Epithelial cell of esophagus (primary cell): ENCODE measurements around the gene GPC3.
A peak's percentile ranks its signal among the peaks of the same experiment; 100 is the strongest.

Source experiments
- DNase-seq: peaks from one replicate; pipeline ENCODE4 v3.0.0; 2010; ENCODE audit warnings: low read depth
- H3K4me3 ChIP-seq: 2 replicates; pipeline ENCODE4 v1.5.1; 2011; ENCODE audit warnings: mild to moderate bottlenecking, low read length, control low read depth
- TF ChIP-seq, protein P1 (sequence below): IDR thresholded peaks from 2 replicates; pipeline ENCODE4 v1.5.1; 2011; ENCODE audit warnings: low read depth, mild to moderate bottlenecking, low read length, control low read depth, inconsistent platforms; ENCODE audit not compliant: insufficient read depth; ENCODE audit errors: missing control alignments

The GPC3 gene

DNA sequence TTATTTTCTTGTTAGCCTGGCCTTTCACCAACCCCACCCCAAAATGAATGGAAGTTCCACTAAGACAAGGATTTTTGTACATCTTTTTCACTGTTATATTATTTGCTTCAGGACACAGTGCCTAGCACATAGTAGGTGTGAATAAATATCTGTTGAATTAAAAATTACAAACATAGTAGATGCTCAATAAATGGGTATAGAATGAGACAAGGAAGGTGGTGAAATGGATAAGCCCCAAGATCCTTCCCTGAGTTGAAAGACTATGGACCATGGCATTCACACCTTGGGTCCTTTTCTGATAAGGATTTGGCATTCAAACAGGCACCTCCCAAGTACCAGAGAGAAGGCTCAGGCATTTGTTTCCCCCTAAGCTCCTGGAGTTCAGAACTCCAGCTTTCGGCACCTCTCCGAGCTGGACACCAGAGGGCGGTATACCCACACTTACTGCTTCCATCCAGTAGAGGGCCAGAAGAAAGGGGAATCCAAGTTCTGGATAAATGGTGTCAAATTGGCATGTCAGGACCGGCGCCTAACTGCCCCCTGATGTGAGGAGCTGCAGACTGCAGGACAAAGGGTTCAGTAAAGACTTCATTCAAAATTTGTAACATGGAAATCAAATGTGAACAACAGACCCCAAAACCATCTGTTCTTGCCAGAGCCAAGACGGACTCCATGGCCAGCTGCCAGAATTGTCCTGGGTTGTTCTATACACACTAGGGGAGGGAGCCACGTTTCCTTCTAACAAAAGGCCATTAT lies 193.0 kb downstream of the GPC3 start:
- DNase-seq, result peak; percentile 68
- no peak overlapping the region for H3K4me3 ChIP-seq
- TF ChIP-seq, protein P1, sequence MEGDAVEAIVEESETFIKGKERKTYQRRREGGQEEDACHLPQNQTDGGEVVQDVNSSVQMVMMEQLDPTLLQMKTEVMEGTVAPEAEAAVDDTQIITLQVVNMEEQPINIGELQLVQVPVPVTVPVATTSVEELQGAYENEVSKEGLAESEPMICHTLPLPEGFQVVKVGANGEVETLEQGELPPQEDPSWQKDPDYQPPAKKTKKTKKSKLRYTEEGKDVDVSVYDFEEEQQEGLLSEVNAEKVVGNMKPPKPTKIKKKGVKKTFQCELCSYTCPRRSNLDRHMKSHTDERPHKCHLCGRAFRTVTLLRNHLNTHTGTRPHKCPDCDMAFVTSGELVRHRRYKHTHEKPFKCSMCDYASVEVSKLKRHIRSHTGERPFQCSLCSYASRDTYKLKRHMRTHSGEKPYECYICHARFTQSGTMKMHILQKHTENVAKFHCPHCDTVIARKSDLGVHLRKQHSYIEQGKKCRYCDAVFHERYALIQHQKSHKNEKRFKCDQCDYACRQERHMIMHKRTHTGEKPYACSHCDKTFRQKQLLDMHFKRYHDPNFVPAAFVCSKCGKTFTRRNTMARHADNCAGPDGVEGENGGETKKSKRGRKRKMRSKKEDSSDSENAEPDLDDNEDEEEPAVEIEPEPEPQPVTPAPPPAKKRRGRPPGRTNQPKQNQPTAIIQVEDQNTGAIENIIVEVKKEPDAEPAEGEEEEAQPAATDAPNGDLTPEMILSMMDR, result peak; percentile 97

DNA sequence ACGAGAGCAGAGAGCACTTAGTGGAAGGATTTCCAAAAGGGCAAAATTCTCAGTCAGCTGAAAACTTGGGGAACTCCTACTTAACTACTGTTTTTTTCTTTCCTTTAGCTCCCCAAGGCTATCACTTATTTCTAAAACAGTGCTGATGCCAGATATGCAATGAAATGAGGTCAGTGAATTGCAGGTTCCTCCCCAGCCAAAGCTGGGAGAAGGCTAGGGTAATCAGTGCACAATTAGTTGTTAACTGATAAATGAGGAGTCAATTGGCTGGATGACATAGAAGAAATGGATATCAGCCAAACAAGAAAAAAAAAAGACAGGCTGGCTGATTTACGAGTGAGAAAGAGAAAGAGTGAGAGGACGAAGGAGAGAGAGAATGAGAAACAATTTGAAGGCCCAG lies 195.6 kb downstream of the GPC3 start:
- TF ChIP-seq, protein P1, result no peak
- H3K4me3 ChIP-seq, result no peak overlapping the region
- DNase-seq, result no peak

- TF ChIP-seq, protein P1, result no peak
- peak; percentile 51 for DNase-seq
- H3K4me3 ChIP-seq, result no peak overlapping the region
Measured at GRCh38 chrX:133786382-133786781, 199.0 kb downstream of the GPC3 start.

GRCh38 chrX:133783274-133783673 lies 202.1 kb downstream of the GPC3 start:
- no peak for DNase-seq
- TF ChIP-seq, protein P1, result no peak
- no peak overlapping the region for H3K4me3 ChIP-seq

DNA sequence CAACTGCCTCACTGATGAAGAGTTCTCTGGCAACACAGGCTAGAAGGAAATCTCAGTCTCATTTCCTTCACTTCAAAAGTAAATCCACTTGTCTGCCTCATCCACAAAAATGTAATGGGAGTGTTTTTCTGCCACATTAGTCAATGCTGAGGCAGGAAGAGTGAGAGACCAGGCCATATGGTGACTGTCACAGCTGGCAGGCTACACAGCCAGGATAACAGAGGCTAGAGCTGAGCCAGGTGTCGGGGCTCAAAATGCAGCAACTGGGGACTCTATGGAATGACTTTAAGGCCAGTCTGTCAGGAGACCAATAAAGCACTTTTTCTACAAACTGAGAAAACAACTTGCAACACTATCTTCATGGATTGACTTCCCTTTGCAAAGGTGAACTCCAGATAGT lies 204.2 kb downstream of the GPC3 start:
- no peak overlapping the region for H3K4me3 ChIP-seq
- TF ChIP-seq, protein P1, result no peak
- no peak for DNase-seq

- TF ChIP-seq, protein P1, result peak; percentile 40
- no peak overlapping the region for H3K4me3 ChIP-seq
- DNase-seq, result peak; percentile 0
Measured at GRCh38 chrX:133776072-133776471, 209.3 kb downstream of the GPC3 start.

GRCh38 chrX:133774807-133775206 lies 210.6 kb downstream of the GPC3 start:
- TF ChIP-seq, protein P1, result no peak
- no peak for DNase-seq
- no peak overlapping the region for H3K4me3 ChIP-seq
